Mesenchymal stem cell (in vitro differentiated cells and primary cell): Measurements from ENCODE around the gene MX2.

ENCODE experiments used
- DNase-seq: peaks from one replicate; pipeline ENCODE4 v3.0.0-alpha.2; 2013
- H2AFZ ChIP-seq: one replicate; pipeline ENCODE4 v1.6.1; 2013; ENCODE audit warnings: low read depth, mild to moderate bottlenecking, control low read depth, inconsistent platforms, low read length, moderate library complexity
- H2AK5ac ChIP-seq: 2 replicates; pipeline ENCODE4 v1.6.1; 2013; ENCODE audit warnings: low read length, moderate library complexity, mild to moderate bottlenecking, inconsistent platforms; ENCODE audit not compliant: severe bottlenecking
- H2BK120ac ChIP-seq: one replicate; pipeline ENCODE4 v1.6.1; 2013; ENCODE audit warnings: low read depth, mild to moderate bottlenecking, inconsistent platforms, low read length, moderate library complexity
- H2BK12ac ChIP-seq, 2 experiments: one replicate each; pipeline ENCODE4 v1.6.1; 2013; ENCODE audit warnings: inconsistent platforms in 2 of 2, low read length in 2 of 2, mild to moderate bottlenecking in 2 of 2, moderate library complexity in 2 of 2, control low read depth in 1 of 2
- H2BK15ac ChIP-seq: one replicate; pipeline ENCODE4 v1.6.1; 2013; ENCODE audit warnings: mild to moderate bottlenecking, low read depth, inconsistent platforms; ENCODE audit not compliant: poor library complexity, severe bottlenecking
- H2BK5ac ChIP-seq: 2 replicates; pipeline ENCODE4 v1.6.1; 2013; ENCODE audit warnings: low read depth, mild to moderate bottlenecking, low read length, control low read depth, inconsistent platforms; ENCODE audit not compliant: poor library complexity, severe bottlenecking
- H3K14ac ChIP-seq, 2 experiments: one replicate each; pipeline ENCODE4 v1.6.1; 2013; ENCODE audit warnings: inconsistent platforms in 2 of 2, low read length in 2 of 2, control low read depth in 1 of 2, mild to moderate bottlenecking in 1 of 2, moderate library complexity in 1 of 2
- H3K18ac ChIP-seq, 2 experiments: one replicate each; pipeline ENCODE4 v1.6.1; 2013; ENCODE audit warnings: inconsistent platforms in 2 of 2, low read length in 2 of 2, control low read depth in 1 of 2, low read depth in 1 of 2, mild to moderate bottlenecking in 1 of 2
- H3K23ac ChIP-seq, 2 experiments: one replicate each; pipeline ENCODE4 v1.6.1; 2013; ENCODE audit warnings: inconsistent platforms in 2 of 2, low read length in 2 of 2, mild to moderate bottlenecking in 2 of 2, moderate library complexity in 2 of 2, control low read depth in 1 of 2
- H3K27ac ChIP-seq: 2 replicates; pipeline ENCODE4 v1.5.1; 2013; ENCODE audit warnings: mild to moderate bottlenecking, moderate library complexity, low read length, control low read depth, inconsistent platforms; ENCODE audit not compliant: poor library complexity, severe bottlenecking
- H3K27me3 ChIP-seq, 2 experiments: 2 replicates each; pipeline versions ENCODE4 v1.6.1 to v1.7.0; 2013; ENCODE audit warnings: low read length in 2 of 2, mild to moderate bottlenecking in 2 of 2, moderate library complexity in 2 of 2, control low read depth in 1 of 2, inconsistent platforms in 1 of 2; ENCODE audit not compliant: control insufficient read depth in 1 of 2, insufficient read depth in 1 of 2
- H3K36me3 ChIP-seq, 2 experiments: 2 replicates each; pipeline versions ENCODE4 v1.6.1 to v1.7.0; 2013; ENCODE audit warnings: low read length in 2 of 2, control low read depth in 1 of 2, inconsistent platforms in 1 of 2, low read depth in 1 of 2, mild to moderate bottlenecking in 1 of 2; ENCODE audit not compliant: insufficient read depth in 2 of 2, control insufficient read depth in 1 of 2
- H3K4ac ChIP-seq, 2 experiments: one replicate each; pipeline ENCODE4 v1.6.1; 2013; ENCODE audit warnings: inconsistent platforms in 2 of 2, low read length in 2 of 2, mild to moderate bottlenecking in 2 of 2, moderate library complexity in 2 of 2, control low read depth in 1 of 2, low read depth in 1 of 2
- H3K4me1 ChIP-seq: 2 replicates; pipeline ENCODE4 v1.6.1; 2013; ENCODE audit warnings: low read depth, low read length, control low read depth; ENCODE audit not compliant: control insufficient read depth, insufficient read depth
- H3K4me2 ChIP-seq: 2 replicates; pipeline ENCODE4 v1.6.1; 2013; ENCODE audit warnings: low read length, mild to moderate bottlenecking, inconsistent platforms; ENCODE audit not compliant: poor library complexity, severe bottlenecking
- H3K4me3 ChIP-seq, 2 experiments: 2 replicates each; pipeline versions ENCODE4 v1.5.1 to v1.7.0; 2013; ENCODE audit warnings: low read length in 2 of 2, mild to moderate bottlenecking in 2 of 2, control low read depth in 1 of 2, low read depth in 1 of 2; ENCODE audit not compliant: insufficient read depth in 1 of 2
- H3K79me1 ChIP-seq: replicated peaks from 2 replicates; pipeline ENCODE4 v1.6.1; 2013; ENCODE audit warnings: mild to moderate bottlenecking, control low read depth, low read length, inconsistent platforms; ENCODE audit not compliant: poor library complexity, severe bottlenecking
- H3K9ac ChIP-seq: 2 replicates; pipeline ENCODE4 v1.7.0; 2013; ENCODE audit warnings: mild to moderate bottlenecking, low read length, moderate library complexity
- H3K9me3 ChIP-seq: 2 replicates; pipeline ENCODE4 v1.7.0; 2013; ENCODE audit warnings: mild to moderate bottlenecking, low read length; ENCODE audit not compliant: control insufficient read depth
- H4K8ac ChIP-seq: one replicate; pipeline ENCODE4 v1.6.1; 2013; ENCODE audit warnings: inconsistent platforms, mild to moderate bottlenecking, low read length, moderate library complexity
- H4K91ac ChIP-seq: one replicate; pipeline ENCODE4 v1.6.1; 2013; ENCODE audit warnings: mild to moderate bottlenecking, low read length, inconsistent platforms
- WGBS: methylation state at CpG from one replicate; pipeline ENCODE4 v1.1.7; 2013; ENCODE audit warnings: mixed read lengths; 5-methylcytosine and 5-hydroxymethylcytosine counted together

The MX2 gene

DNA sequence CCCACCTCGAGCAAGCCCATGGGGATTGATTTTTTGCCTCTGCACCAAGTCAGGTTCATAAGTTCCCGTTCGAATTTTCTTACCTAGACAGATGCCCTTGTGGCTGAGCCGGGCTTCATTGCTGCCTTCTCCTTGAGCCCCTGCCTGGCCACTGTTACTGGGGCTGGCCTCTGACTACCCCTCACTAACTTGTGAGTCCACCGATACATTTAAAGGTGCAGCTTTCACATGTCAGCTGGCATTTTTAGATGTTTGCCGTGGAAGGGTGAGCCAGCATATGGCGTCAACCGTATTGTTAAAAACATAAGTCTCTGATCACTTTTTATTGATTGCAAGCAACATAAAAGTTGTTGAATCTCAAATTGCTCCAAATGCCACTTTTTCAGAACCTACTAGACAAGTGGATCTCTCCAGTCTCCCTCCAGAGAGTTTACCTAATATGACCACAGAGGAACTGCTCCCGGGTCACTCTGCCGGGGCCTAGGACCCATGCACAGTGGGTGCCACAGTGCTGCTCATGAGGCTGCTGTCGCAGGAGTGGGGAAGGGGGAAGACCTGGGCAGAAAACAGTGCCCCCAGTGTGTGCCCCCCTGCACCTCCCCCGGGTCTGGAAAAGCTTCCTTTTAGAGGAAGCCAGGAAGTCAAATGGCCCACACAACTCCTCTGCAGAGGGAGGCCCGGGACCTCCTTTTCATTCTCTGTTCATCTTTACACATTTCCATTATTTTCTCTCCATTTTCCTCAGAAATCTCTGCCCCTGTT lies 83.1 kb downstream of the MX2 start:
- H3K79me1 ChIP-seq, result no peaks in the 10 kb centered on the region
- H3K27ac ChIP-seq, result no peak overlapping the region
- H2BK5ac ChIP-seq, result no peak overlapping the region
- H3K4ac ChIP-seq, result no peak overlapping the region
- no peak overlapping the region for H2BK12ac ChIP-seq
- 85% methylated on average over 13 of the region's 13 CpGs for WGBS
- H3K27me3 ChIP-seq, result no peaks in the 10 kb centered on the region
- H3K18ac ChIP-seq, result no peak overlapping the region
- no peak overlapping the region for H3K4me2 ChIP-seq
- H4K8ac ChIP-seq, result no peak overlapping the region
- no peak overlapping the region for H3K4me3 ChIP-seq
- no peak for DNase-seq
- no peaks in the 10 kb centered on the region for H3K4me1 ChIP-seq
- H3K23ac ChIP-seq, result no peak overlapping the region
- H3K9ac ChIP-seq, result no peak overlapping the region
- no peak overlapping the region for H2BK15ac ChIP-seq
- peaks cover 0 to 90% of the 10 kb centered on the region in 2 experiments for H3K36me3 ChIP-seq
- H2AFZ ChIP-seq, result no peak overlapping the region
- no peaks in the 10 kb centered on the region for H3K9me3 ChIP-seq
- no peak overlapping the region for H4K91ac ChIP-seq
- no peak overlapping the region for H3K14ac ChIP-seq
- no peak overlapping the region for H2AK5ac ChIP-seq
- no peak overlapping the region for H2BK120ac ChIP-seq

DNA sequence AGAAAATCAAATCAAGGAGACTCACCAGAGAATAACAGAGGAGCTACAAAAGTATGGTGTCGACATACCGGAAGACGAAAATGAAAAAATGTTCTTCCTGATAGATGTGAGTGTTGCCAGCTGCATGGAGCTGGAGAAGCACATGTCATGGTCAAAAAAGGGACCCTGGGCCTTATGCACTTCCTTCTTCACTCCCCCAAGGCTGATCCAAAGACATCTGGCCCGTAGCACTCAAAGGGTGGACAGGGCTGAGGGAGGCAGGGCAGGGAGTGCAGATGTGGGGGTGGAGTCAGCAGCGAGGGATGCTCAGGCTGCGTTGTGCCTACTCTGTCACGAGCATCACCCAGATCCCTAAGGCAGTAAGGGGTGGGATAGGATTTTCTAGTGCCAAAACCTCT lies 83.6 kb downstream of the MX2 start:
- Histone ChIP-seq H2BK12ac (no peak overlapping the region), H3K27me3 (no peaks in the 10 kb centered on the region), H3K4me1 (no peaks in the 10 kb centered on the region), H3K36me3 (peaks cover 0 to 90% of the 10 kb centered on the region in 2 experiments), H3K9ac (no peak overlapping the region), H2AFZ (no peak overlapping the region), H2AK5ac (no peak overlapping the region), H3K4me2 (no peak overlapping the region), H2BK15ac (no peak overlapping the region), H2BK120ac (no peak overlapping the region), H2BK5ac (no peak overlapping the region), H4K8ac (no peak overlapping the region), H3K27ac (no peak overlapping the region), H3K18ac (no peak overlapping the region), H3K23ac (no peak overlapping the region), H3K4ac (no peak overlapping the region), H3K14ac (no peak overlapping the region), H3K9me3 (no peaks in the 10 kb centered on the region), H3K79me1 (no peaks in the 10 kb centered on the region), H4K91ac (no peak overlapping the region), H3K4me3 (no peak overlapping the region)
- WGBS, result 63% methylated on average over 6 of the region's 7 CpGs
- DNase-seq, result no peak

- Histone ChIP-seq H3K9me3 (no peaks in the 10 kb centered on the region), H4K91ac (no peak overlapping the region), H3K14ac (no peak overlapping the region), H3K4me3 (no peak overlapping the region), H3K4ac (no peak overlapping the region), H3K4me2 (no peak overlapping the region), H4K8ac (no peak overlapping the region), H3K23ac (no peak overlapping the region), H2BK15ac (no peak overlapping the region), H2BK5ac (no peak overlapping the region), H3K27me3 (no peaks in the 10 kb centered on the region), H2AFZ (no peak overlapping the region), H2BK12ac (no peak overlapping the region), H3K36me3 (peaks cover 0 to 89% of the 10 kb centered on the region in 2 experiments), H3K27ac (no peak overlapping the region), H3K18ac (no peak overlapping the region), H3K9ac (no peak overlapping the region), H3K4me1 (no peaks in the 10 kb centered on the region), H2AK5ac (no peak overlapping the region), H2BK120ac (no peak overlapping the region), H3K79me1 (no peaks in the 10 kb centered on the region)
- DNase-seq, result no peak
- WGBS, result 78% methylated on average over 4 of the region's 4 CpGs
Measured at GRCh38 chr21:41446586-41446985, 84.8 kb downstream of the MX2 start.

DNA sequence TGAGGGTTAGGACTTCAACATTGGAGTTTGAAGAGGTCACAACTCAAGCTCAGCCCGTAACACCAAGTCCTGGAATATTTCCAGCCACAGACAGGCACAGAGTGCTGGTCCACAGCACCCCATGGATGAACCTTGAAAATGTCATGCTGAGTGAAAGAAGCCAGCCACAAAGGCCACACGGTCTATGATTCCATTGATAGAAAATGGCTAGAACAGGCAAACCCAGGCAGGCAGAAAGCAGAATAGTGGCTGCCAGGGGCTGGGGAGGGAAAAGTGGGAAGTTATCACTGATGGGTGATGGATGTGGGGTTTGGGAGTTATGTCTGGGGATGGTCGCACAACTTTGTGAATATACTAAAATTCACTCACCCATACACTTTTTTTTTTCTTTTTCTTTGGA lies 85.5 kb downstream of the MX2 start:
- no peak for DNase-seq
- no peak overlapping the region for H3K14ac ChIP-seq
- H3K4me2 ChIP-seq, result no peak overlapping the region
- no peak overlapping the region for H2BK15ac ChIP-seq
- H3K27me3 ChIP-seq, result no peaks in the 10 kb centered on the region
- no peak overlapping the region for H3K23ac ChIP-seq
- no peak overlapping the region for H4K8ac ChIP-seq
- H3K27ac ChIP-seq, result no peak overlapping the region
- H4K91ac ChIP-seq, result no peak overlapping the region
- H3K9me3 ChIP-seq, result no peaks in the 10 kb centered on the region
- no peaks in the 10 kb centered on the region for H3K79me1 ChIP-seq
- H2BK120ac ChIP-seq, result no peak overlapping the region
- no peak overlapping the region for H3K4me3 ChIP-seq
- H2AFZ ChIP-seq, result no peak overlapping the region
- 89% methylated on average over 3 of the region's 3 CpGs for WGBS
- no peak overlapping the region for H2AK5ac ChIP-seq
- H3K18ac ChIP-seq, result no peak overlapping the region
- H3K4me1 ChIP-seq, result no peaks in the 10 kb centered on the region
- no peak overlapping the region for H3K9ac ChIP-seq
- peaks cover 0 to 88% of the 10 kb centered on the region in 2 experiments for H3K36me3 ChIP-seq
- no peak overlapping the region for H3K4ac ChIP-seq
- H2BK5ac ChIP-seq, result no peak overlapping the region
- no peak overlapping the region for H2BK12ac ChIP-seq
